Measurements from ENCODE around the gene TYW3. TPM values are rescaled to one million over a fixed set of nuclear protein-coding genes. Genes with fewer than 3 reads are reported as not detected.

Gene TYW3
- total RNA-seq (2014; rRNA removed; shearing (Covaris generic)) (8.3 and 11.0 TPM in 2 replicates), total RNA-seq (2022) (25.3 and 29.1 TPM in 2 replicates), Bru-seq, nascent RNA (percentile 83 among the genes with signal in this experiment), BruChase-seq, experiment 1, labeled RNA remaining after a 6-hour chase (percentile 82 among the genes with signal in this experiment), BruChase-seq, experiment 2, labeled RNA remaining after a 2-hour chase (percentile 86 among the genes with signal in this experiment)
- long read RNA-seq, transcript TYW3-203 (5 exons, 3,335 nt): minor isoform, 5 of 30 reads
- long read RNA-seq, transcript TYW3-201 (6 exons, 3,430 nt): major isoform, 18 of 30 reads
- long read RNA-seq, partial matches to known transcripts: 1 of 30 reads
- long read RNA-seq, other reads (novel, unspliced or antisense): 6 of 30 reads

- H3K27ac ChIP-seq (ENCODE audit: low read depth, low read length, poor library complexity, severe bottlenecking): peak within 1 kb of the TSS; percentile 86
- CTCF ChIA-PET (ENCODE audit: unreplicated experiment): interaction anchor here (0.6 kb wide), 1 partner anchor 29 kb away, joined by 3 read pairs; no protein-coding TSS in a partner anchor
- H3K9me3 ChIP-seq (ENCODE audit: low read length): no peaks in the 10 kb centered on the region; the same call in 1 of the 2 replicates
- peak within 1 kb of the TSS; percentile 88 for H3K4me2 ChIP-seq (ENCODE audit: low read length)
- BruUV-seq (replicated peaks): TSS peak; percentile 74
- H3K4me3 ChIP-seq (ENCODE audit: low read depth, low read length, poor library complexity, severe bottlenecking): peak within 1 kb of the TSS; percentile 95
- peaks cover 41% of the 10 kb centered on the region for H3K36me3 ChIP-seq (ENCODE audit: insufficient read depth, low read length)
- H3K9me2 ChIP-seq (ENCODE audit: insufficient read depth, low read length): no peaks in the 10 kb centered on the region
- TF ChIP-seq EZH2phosphoT487 (IDR thresholded peaks at IDR 0.05; ENCODE audit: borderline replicate concordance, low read depth, low read length): no peak
- no peak for TF ChIP-seq CTCF (conservative IDR thresholded peaks at IDR 0.05; ENCODE audit: low read length)
- no peaks in the 10 kb centered on the region for H4K20me1 ChIP-seq (ENCODE audit: insufficient read depth, low read length)
- peaks cover 23% of the 10 kb centered on the region; the same call in 1 of the 2 replicates for H3K79me2 ChIP-seq (ENCODE audit: insufficient read depth, low read depth, low read length)
- DNase-seq (ENCODE audit: low spot score): peak; percentile 87
- peaks cover 21% of the 10 kb centered on the region for H3K4me1 ChIP-seq (ENCODE audit: insufficient read depth, low read length, poor library complexity, severe bottlenecking)
- intact Hi-C loops (cut with micrococcal nuclease; ENCODE audit: unreplicated experiment): loop anchor here (2.0 kb wide), 2 partner anchors 536 to 992 kb away; partner anchors contain the start of gene ACADM
- H2AFZ ChIP-seq (ENCODE audit: low read length): peak within 1 kb of the TSS; percentile 99
- POLR2A ChIA-PET: interaction anchor here (0.6 to 2.3 kb wide), 7 partner anchors 11 to 996 kb away, joined by 3 to 5 read pairs (median 4); no protein-coding TSS in a partner anchor
Observed at GRCh38 chr1:74732960-74733603, at the start of gene TYW3, which contains the start of gene CRYZ. TSS of gene TYW3 (plus strand) at chr1:74733152. CDS start at chr1:74733245, 93 bp downstream. TSS of gene CRYZ (minus strand) at chr1:74733050. CDS start at chr1:74724821, 8,229 bp downstream.

GRCh38 chr1:74683656-74684055 is 49.3 kb upstream of the TYW3 start:
- no peaks in the 10 kb centered on the region for H3K36me3 ChIP-seq (ENCODE audit: insufficient read depth, low read length)
- no peak for TF ChIP-seq EZH2phosphoT487 (IDR thresholded peaks at IDR 0.05; ENCODE audit: borderline replicate concordance, low read depth, low read length)
- no peak for TF ChIP-seq CTCF (conservative IDR thresholded peaks at IDR 0.05; ENCODE audit: low read length)
- DNase-seq (ENCODE audit: low spot score): no peak
- no peaks in the 10 kb centered on the region for H3K9me3 ChIP-seq (ENCODE audit: low read length)
- no peaks in the 10 kb centered on the region for H3K9me2 ChIP-seq (ENCODE audit: insufficient read depth, low read length)
- no TSS peak for BruUV-seq (replicated peaks)
- H3K4me1 ChIP-seq (ENCODE audit: insufficient read depth, low read length, poor library complexity, severe bottlenecking): no peaks in the 10 kb centered on the region
- no peak overlapping the region for H3K4me2 ChIP-seq (ENCODE audit: low read length)
- POLR2A ChIA-PET: interaction anchor here (0.8 kb wide), 1 partner anchor 180 kb away, joined by 3 read pairs; no protein-coding TSS in a partner anchor
- intact Hi-C loops (cut with micrococcal nuclease; ENCODE audit: unreplicated experiment): no loop called here
- H3K79me2 ChIP-seq (ENCODE audit: insufficient read depth, low read depth, low read length): no peaks in the 10 kb centered on the region
- H4K20me1 ChIP-seq (ENCODE audit: insufficient read depth, low read length): no peaks in the 10 kb centered on the region
- no peak overlapping the region for H3K4me3 ChIP-seq (ENCODE audit: low read depth, low read length, poor library complexity, severe bottlenecking)
- CTCF ChIA-PET (ENCODE audit: unreplicated experiment): no interaction called here
- no peak overlapping the region for H2AFZ ChIP-seq (ENCODE audit: low read length)
- no peak overlapping the region for H3K27ac ChIP-seq (ENCODE audit: low read depth, low read length, poor library complexity, severe bottlenecking)

Measured in OCI-LY7 (cell line).